Activated naive CD8-positive, alpha-beta T cell treated with anti-CD3 and anti-CD28 coated beads, Interleukin-2, amount 50 U/mL, for 16 hours (primary cell): ENCODE data around the gene DZIP3.
A peak's percentile ranks its signal among the peaks of the same experiment; 100 is the strongest.
"Not testable (repeated sequence)": the region's sequence is repeated elsewhere in the genome, so short reads cannot be mapped to it uniquely, and the experiment has no call there.

Experiments
- DNase-seq: peaks from one replicate; pipeline ENCODE4 v3.0.0-alpha.2; 2020; ENCODE audit warnings: low read depth, low spot score

DZIP3 gene

DNA sequence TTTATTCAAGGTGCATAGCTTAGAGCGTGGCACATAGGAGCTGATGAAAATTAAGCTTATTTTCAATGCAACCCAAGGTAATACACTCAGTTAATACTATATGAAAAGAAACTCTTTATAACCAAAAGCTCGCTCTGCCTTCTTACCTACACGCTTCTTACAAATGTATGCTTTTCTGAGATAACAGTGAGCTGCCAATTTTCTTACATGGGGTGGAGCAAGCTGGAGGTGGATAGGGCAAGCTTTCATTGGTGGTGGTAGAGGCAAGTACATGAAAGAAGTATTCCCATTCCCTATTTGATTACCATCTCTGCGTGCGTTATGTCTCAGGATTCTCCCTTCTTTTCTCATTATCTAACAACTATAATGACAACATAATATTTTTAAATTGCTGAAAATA lies 8.9 kb downstream of the DZIP3 start:
- DNase-seq = no peak

DNA sequence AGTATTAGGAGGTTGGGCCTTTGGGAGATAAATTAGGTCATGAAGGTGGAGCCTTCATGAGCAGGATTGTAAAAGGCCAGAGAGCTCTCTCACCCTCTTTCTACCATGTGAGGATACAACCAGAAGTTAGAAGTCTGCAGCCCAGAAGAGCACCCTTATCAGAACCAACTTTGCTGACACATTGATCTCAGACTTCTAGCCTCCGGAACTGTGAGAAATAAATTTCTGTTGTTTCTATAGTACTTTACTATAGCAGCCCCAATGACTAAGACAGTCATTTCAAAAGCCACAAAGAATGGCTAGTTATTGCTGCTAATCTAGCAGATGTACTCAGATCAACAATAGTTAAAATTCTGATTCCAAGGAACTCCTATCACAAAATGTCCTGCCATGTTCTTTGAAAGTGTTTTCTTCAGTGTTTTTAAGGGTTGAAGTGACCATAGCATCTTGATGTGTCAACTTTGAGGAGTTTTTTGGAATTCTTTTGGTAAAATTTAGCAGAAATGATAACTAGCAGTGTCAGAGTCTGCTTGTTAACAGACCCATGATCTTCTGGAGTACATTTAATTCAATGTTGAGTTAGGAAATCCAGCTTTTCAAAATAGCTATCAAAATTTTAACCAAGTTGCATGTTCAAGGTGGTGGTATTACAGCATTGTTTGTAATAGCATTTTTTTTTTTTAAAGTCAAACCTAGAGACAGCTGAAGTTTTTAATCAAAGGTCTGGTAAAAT lies 10.3 kb downstream of the DZIP3 start:
- no peak for DNase-seq

DNA sequence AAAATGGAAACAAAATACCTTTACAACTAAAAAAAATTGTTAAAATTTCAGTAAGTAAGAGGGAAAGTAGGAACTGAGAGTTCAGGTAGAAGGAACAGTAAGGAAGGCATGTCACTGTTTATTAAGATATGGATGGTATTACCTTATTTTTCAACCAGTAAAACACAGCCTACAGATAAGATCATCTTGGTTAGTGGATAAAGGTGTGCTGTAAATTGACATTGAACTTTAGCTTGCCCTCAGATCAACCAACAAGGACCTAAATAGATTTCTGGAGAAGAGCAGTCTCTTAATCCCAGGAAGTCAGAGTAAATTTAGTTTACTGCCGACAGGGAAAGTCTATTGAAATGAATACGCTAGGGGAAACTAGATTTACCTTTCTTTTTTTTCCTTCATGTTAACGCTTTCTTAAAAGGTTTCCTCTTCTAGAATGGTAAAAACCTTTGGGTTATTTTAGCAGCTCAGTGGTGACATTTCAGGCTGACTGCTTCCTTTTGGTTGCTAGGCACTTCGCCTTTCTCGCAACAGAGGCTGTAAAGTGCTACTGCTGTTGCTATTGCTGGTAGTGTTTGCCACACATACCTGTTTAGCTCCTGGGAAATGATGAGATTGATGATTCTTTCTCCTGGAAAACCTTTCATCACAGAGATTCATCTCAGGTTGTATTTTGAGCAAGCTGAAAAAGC lies 12.9 kb downstream of the DZIP3 start:
- DNase-seq = no peak

DNA sequence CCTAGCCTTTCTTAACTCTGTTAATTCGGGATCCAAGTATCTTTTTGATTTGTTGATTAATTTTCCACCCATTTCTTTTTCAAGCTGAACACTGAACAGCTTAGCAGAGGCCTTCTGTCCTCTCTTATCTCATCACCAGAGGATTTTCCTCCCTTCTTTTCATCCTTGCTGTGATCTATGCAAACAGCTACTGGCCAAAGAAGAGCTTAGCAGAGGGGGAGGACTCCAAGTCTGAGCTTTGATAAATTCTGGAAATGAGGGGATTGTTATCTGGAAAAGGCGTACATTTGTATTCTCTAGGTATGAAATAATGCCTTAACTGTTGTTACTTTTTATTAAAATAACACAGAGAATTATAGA lies 13.4 kb downstream of the DZIP3 start:
- no peak for DNase-seq

DNA sequence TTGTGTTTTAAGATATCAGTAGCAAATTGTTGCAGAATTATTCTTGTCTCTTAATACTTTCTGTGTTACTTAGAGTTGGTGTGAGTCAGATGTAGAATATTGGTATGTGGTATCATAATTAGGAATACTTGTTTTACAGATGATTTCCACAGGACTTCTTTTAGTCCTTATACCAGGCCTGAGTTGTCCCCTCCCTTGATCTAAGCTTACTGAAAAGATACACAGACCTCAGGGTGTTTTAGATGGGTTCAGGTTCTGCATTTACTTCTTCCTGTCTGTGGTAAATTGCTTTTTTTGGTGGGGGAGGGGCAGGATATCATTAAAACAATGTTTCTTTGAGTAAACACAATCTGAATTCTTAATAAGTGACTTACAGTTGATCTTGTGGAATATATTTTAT lies 14.2 kb downstream of the DZIP3 start:
- no peak for DNase-seq

DNA sequence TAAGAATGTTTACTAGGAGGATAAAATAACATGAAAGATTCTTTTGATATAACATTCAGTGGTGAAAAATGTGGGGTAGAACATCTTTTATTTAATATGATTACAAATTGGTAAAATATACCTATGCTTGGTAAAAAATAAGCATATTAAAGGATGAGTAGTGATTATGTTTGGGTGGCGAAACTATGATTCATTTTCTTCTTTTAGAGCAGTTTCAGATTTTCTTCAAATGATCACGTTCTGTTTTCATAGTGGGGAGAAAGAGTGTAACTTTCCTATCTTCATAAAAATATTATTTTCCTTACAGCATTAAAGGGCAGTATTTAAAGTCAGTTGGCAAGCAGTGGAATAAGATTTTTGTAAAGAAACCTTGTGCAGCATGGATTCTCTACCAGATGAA lies 15.5 kb downstream of the DZIP3 start:
- DNase-seq = no peak

DNA sequence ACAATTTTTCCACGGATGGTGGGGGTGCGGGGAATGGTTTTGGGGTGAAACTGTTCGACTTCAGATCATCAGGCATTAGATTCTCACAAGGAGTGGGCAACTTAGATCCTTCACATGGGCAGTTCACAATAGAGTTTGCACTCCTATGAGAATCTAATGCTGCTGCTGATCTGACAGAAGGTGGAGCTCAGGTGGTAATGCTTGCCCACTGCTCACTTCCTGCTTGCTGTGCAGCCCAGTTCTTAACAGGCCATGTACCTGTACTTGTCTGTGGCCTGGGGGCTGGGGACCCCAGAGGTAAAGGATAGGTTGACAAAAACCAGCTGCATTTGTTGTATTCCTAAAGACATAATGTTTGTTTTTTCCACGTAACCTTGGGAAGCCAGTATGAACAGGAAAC lies 16.0 kb downstream of the DZIP3 start:
- no peak for DNase-seq

DNA sequence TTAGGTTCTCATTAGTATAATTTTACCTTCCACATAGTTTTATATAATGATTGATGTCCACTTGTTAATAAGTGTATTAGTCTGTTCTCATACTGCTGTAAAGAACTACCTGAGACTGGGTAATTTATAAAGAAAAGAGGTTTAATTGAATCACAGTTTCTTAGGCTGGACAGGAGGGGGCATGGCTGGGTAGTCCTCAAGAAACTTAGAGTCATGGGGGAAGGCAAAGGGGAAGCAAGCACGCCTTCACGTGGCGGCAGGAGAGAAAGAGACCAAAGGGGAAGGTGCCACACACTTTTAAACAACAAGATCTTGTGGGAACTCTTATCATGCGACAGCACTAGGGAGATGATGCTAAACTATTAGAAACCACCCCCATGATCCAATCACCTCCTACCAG lies 19.2 kb downstream of the DZIP3 start:
- no peak for DNase-seq

DNA sequence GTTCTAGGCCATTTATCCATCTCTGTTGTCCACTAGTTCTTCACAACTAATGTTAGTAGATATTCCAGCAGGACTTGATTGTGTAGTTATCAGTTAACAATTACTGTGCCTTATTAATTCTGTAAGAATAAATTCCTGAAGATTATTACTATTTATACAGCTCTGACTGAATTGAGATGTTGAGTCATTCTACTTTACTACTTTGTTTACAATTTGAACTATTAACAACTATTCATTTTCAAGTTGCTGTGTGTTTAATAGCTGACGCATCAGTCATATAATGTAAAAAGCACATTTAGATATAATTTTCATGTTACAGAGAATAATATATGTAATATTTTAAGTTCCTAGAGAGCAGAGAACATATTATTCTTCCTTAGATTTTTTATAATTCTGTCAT lies 21.1 kb downstream of the DZIP3 start:
- no peak for DNase-seq

DNA sequence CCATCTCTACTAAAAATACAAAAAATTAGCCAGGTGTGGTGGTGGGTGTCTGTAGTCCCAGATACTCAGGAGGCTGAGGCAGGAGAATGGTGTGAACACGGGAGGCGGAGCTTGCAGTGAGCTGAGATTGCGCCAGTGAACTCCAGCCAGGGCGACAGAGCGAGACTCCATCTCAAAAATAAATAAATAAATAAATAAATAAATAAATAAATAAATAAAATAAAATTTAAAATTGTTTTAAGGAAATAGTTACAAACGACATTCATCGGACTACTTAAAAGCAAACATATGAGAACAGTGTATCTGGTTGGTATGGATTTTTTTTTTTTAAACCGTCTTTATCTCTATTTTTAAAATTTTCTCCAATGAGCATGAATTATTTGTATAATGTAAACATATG lies 26.6 kb downstream of the DZIP3 start:
- DNase-seq = not testable (repeated sequence)

DNA sequence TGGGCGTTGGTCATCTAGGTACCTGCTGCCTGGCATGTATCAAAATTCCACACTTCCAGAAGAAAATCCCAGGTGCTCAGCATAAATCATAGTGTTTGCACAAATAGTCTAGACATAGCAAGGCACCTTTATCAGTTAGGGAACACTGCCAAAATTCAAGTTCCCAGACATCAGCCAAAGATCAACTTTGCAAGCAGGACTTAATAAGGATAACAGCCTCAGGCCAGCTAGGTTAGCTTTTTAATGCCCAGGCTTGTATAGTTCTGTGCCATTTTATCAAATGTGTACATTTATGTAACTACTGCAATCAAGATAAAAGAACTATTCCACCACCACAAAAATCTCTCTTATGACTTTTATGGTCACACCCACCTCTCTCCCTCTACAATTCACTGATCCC lies 30.7 kb downstream of the DZIP3 start:
- DNase-seq = no peak

DNA sequence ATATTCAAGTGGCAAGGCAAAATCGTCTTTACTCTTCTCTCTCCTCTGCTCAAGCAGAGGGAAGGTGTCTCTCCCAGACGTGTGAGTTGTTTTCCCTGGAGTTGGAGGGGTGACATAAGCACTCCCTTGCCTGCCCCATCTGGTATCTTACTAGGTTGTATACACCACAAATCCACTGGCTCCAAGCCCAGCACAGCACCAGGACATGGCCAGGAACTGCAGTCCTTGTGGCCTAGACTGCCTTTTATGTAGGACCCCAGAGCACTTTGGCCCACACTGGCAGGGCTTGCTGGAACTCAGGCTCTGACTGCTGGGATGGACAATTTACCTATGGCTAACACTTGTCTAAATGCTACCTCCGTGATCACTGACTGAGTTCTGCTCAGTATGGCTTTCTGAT lies 34.0 kb downstream of the DZIP3 start:
- DNase-seq = no peak

DNA sequence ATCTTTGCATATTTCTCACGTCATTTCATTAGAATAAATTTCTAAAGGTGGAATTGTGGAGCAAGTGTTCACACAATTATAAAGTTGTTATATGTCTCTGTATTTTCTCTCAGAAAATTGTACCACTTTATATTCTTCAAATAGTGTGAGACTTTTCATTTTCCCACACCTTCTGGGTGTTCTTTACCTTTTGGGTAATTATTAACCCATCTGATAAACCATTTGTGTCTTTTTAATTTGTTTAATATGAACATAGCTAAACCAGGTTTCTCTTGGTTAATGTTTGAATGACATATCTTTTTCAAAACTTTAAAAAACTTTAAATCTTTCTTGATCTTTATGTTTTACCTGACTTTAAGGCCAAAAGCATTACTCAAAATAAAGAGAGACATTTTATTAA lies 40.5 kb downstream of the DZIP3 start:
- no peak for DNase-seq

DNA sequence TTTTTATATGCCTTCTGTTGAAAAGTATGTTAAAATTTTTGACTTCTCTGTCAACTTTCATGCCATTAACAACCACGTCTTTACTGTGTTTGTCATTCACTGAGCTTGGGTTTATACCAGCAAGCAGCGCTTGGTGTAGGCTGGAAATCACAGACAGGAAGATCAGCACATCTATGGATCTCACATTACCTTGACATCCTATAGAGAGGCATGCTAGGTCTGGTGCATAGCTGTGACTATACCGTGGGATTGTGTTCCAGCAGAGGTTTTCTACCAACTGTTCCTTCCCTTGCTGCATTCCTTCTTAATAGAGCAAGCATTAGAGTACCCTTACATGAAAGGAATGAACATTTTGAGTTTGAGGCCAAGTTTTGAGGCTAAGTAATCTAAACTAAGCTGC lies 53.0 kb downstream of the DZIP3 start:
- DNase-seq = no peak

DNA sequence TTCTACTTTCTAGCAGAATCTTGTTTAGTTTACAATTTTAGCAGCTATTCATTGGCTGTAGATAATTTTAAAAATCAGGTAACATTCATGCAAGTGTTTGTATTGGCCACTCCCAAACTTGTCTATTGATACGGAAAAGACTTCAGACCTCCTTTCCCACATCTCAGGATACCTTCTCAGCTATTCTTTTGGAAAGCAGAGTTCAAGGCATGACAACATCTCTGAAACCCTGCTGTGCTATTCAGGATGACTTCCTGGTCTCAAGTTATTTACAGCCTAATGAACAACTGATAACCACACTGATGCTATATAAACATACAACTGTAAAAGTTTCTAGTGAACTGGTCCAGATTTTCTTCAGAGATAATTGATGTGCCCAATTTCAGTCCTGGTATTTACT lies 55.8 kb downstream of the DZIP3 start:
- DNase-seq = no peak

DNA sequence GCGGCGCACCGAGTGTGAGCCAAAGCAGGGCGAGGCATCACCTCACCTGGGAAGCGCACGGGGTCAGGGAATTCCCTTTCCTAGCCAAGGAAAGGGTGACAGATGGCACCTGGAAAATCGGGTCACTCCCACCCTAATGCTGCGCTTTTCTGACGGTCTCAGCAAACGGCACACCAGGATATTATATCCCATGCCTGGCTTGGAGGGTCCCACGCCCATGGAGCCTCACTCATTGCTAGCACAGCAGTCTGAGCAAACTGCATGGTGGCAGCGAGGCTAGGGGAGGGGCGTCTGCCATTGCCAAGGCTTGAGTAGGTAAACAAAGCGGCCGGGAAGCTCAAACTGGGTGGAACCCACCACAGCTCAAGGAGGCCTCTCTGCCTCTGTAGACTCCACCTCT lies 66.1 kb downstream of the DZIP3 start:
- DNase-seq = not testable (repeated sequence)

DNA sequence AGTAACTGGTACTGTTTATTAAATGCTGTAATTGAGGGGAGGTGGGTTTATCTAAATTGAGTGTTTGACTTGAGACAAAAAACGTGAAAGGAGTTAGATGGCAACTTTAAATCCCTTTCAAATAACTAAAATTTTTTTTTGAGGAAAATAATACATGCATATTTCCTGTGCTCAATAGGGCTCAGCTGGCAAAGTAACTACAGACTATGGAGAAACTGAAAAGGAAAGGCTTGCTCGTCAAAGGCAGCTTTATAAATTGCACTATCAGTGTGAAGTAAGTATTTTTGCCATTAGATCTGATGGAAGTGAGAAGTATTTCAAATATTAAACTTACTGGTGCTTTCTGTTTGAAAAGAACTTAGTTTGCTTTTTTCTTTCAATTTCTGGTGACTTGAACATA lies 72.2 kb downstream of the DZIP3 start:
- DNase-seq = no peak

DNA sequence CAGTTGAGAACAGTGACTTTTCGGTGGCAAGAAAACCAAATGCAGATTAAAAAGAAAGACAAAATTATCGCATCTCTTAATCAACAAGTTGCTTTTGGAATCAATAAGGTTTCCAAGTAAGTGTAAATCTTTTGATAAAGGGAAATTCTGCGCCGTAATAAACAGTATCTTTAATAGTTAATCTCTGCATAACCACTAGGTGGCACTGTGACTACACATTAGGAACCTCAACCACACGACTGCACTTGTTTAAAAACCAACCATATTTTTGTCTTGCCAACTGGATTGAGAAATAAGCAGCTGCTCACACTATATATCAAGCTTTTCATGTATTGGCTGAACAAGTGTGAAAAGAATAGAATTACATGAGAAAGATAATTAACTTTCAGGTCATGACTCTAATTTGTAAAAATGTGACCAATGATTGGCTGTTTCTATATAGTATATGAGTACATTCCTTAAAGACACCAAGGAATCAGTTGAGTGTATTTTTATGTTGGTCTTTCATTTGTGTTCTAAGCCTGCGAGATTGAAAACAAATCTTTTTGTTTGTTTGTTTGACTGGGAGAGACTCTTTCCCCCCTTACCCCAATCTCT lies 72.7 kb downstream of the DZIP3 start:
- peak; percentile 23 for DNase-seq

DNA sequence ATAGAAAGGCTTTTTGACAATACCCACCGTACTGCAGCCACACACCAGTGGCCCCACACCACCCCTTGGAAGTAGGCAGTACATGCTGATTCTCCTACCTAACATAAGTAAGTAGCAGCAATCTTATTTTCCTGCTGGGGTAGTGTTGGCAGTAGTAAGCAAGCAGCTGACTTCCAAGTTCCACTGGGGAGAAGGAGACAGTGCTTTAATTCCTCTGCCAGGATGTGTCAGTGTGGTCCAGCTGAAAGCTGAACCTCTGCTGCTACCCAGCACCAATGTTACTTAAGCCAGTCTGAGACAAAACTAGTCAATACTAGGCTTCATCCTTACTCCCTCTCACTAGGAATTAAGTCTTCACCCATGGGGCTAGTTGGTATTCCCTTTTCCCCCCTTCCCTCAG lies 74.7 kb downstream of the DZIP3 start:
- no peak for DNase-seq

DNA sequence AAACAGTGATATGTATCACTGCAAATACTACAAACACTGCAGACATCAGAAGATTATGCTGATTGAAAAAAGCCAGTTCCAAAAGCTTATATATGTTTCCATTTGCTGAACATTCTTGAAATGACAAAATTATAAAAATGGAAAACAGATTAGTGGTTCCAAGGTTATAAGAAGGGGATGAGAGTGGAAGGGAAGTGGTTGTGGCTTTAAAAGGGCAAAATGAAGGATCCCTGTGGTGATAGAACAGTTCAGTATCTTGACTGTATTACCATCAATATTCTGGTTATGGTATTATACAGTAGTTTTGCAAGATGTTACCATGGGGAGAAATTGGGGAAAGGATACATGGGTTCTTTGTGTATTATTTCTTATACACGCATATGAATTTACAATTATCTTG lies 77.8 kb downstream of the DZIP3 start:
- DNase-seq = no peak

DNA sequence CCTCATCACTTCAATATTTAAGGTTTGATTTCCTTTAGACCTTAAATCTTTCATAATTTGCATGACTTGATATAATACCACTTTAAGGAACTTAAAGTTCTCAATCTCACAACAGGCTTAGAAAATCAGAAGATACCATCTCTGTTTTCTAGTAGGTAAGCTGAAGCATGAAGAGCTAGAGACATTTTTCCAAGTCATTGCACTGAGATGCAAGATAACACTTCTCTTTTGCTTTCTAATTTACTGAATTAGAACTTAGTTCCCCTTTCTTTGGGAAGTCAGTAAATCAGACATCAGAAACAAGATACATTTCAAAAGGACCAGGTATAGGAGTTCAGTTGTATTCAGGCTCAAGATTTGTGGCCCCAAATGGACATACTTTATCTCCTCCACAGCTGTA lies 79.7 kb downstream of the DZIP3 start:
- no peak for DNase-seq

DNA sequence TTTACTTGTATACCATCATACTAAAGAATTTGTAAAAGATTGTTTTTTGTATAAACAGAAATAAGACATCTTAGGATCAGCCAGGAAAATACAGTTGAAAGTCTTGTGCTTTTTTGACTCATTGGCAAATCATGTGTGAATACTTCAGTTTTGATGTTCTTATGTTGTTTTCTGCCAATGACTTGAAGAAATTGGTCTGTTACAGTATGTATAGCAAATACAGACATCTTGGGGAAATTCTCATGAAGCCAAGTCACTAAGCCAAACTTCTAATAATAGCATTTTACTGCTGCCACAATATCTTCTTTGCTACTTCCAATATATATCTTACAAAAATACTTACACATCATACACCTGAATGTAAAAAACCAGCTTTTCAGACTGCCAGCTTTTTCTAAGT lies 83.2 kb downstream of the DZIP3 start:
- no peak for DNase-seq

DNA sequence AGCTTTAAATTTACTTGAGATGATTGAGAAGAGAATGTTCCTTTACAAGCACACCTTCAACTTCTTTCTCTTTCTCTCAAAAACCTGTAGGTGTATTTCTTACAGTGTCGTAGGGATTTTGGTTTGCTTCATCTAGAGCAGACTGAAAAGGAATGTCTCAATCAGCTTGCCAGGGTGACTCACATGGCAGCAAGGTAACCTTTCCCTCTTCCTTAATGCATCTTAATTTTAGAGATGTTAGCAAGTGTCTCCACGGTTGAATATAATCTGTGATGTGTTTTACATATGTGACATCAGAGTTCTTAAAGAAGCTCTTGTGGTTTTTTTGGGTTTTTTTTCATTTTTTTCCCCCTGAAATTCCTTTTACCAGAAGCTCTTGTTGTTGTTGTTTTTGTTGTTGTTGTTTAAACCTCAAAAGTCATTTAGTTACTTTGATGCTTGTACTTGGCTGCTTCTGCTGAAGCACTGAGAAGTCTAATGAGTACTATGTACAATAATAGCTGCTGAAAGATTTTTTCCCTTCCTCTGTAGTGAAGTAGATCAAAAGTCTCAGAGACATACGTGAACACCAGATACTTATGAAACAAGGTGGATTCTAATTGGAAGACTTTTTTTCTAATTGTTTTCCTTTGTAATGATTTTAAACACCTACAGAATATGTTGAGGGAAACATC lies 84.6 kb downstream of the DZIP3 start:
- DNase-seq = no peak
